Activated CD4-positive, alpha-beta T cell treated with anti-CD3 and anti-CD28 coated beads, Interleukin-10, Interleukin-2, amounts not matched to agents 100 ng/mL and 50 ng/mL, durations not matched to agents 16 hours and 8 hours (primary cell): ENCODE data around the gene SLC16A11.

ENCODE experiments used
- DNase-seq: peaks from one replicate; pipeline ENCODE4 v3.0.0-alpha.2; 2020

Gene SLC16A11

GRCh38 chr17:7023576-7024401 is 20.1 kb downstream of the SLC16A11 start:
- peak; percentile 95 for DNase-seq

- no peak for DNase-seq
These were observed 20.9 kb downstream of the SLC16A11 start, which contains the start of gene BCL6B for GRCh38 chr17:7022781-7023571. Gene BCL6B, plus strand, starts transcription at chr17:7023050. Its CDS starts 622 bp downstream, at chr17:7023672.

GRCh38 chr17:7021993-7022778 is 21.7 kb downstream of the SLC16A11 start:
- peak; percentile 88 for DNase-seq

DNA sequence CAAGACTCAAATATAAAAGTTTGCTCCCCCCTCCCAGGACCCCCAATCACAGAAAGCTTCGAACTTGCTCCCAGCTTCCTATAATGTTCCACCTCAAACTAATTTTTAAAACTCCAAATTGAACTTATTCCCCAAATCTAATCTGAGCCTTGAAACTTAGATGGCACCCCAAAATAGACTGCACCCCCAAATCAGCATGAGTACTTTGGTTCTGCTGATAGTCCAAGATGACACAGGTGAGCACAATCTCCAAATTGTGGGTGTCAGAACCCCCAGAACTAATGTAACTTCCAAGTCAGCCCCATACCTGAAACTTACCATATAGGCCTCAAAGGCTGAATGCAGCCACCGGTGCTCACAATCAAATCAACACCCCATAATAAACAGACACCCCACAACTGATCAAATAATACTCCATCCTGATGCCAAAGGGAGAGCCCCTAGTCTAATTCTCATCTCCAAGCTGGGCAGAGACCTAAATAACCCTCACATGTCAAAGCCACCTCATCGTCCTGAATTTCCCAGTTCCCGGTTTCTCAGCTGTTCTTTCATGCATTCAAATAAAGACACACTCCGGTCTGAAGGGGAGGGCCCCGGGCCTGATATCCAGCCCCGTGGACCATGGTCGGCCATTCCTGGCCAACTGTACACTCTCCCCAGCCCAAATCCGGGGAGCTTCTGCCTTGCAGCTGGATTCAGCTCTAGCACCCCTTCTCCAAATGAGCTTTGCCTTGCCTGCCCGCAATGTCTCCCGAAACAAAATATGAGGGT is 22.8 kb downstream of the SLC16A11 start:
- no peak for DNase-seq

GRCh38 chr17:7019839-7020519 is 23.9 kb downstream of the SLC16A11 start:
- no peak for DNase-seq

- no peak for DNase-seq
These were observed 24.5 kb downstream of the SLC16A11 start for GRCh38 chr17:7019367-7019766.

DNA sequence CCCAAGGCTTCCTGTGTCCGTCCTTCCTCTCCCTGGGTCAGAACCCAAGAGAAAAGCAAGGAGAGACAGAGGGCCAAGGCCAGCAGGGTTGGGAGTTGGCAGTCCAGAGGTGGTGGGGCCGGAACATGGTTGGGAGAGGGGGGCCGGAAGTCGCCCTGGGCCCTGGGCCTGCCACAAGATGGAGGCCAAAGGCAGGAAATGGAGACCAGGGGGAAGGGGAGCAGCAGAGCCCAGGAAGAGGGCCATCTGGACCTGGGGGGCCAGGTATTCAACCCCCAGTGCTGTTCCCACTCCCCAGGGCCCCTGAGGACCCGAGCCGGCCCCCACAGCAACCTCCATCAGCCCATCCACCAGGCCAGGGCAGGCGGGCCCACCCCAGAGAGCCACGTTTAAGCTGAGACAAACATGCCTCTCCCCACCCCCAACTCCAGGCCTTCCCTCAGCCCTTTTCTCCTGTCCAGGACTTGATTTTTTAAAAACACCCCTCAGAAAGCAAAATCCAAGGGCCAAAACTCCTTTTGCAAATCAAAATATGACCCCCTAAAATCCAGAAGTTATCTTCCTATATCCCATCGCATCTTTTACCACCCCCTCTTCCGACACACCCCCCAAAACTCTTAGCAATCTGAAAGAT is 25.4 kb downstream of the SLC16A11 start:
- no peak for DNase-seq

GRCh38 chr17:7017827-7018200 is 26.1 kb downstream of the SLC16A11 start:
- DNase-seq, result peak; percentile 59

DNA sequence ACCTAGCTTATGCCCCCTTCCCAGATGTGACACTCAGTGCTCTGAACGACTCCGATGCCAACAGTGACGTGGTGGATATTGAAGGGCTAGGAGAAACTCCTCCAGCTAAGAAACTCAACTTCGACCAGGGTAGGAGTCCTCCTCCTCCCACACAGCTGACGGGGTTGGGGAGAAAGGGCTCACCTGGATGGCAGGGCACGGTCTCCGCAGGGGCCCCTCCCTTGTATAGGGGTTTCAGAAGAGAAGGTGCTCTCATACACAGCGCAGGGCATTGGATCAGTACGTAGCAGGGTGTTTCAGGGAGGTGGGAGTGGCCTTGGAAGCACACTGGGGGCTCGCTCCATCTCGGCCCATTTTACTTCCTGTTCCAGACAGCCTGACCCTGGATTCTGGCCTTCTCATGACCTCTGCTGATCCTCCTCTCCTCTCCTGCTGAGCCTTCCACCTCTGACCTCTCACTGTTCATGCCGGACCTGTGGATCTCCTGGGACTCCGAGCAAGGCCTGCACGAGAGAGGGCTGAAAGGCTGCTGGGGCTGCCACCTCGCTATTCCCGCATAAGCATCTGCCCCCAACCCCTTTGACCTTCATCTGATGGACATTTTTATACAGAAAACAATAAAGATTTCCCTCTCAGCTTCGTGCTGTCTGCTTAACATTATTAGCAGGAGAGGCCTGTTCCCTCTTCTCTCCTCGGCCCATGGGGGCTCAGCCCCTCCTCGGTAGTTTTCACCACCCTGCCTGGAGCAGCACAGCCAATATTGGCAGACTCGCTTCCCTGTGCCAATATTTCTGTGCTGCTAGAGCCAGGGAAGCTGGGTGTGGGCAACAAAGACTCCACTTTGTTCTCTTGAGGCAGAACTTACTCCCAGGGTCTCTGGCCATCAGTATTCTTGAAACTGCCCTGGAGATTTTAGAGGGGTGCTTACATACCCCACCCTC is 26.7 kb downstream of the SLC16A11 start:
- no peak for DNase-seq

DNA sequence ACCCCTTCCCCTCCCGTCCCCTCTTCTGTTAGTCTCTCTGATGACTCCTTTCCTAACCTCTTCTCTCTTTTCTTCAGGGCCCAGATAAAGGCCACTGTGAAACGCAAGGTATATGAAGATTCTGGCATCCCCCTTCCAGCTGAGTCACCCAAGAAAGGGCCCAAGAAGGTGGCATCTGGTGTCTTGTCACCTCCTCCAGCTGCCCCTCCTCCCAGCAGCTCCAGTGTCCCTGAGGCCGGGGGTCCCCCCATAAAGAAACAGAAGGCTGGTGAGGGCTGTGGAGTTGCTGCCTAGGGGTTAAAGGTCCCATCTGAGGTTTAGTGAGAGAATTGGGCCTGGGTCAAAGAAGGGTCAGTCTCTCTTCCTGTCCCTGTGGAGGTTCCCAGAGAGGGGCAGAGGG is 27.5 kb downstream of the SLC16A11 start:
- peak; percentile 37 for DNase-seq

DNA sequence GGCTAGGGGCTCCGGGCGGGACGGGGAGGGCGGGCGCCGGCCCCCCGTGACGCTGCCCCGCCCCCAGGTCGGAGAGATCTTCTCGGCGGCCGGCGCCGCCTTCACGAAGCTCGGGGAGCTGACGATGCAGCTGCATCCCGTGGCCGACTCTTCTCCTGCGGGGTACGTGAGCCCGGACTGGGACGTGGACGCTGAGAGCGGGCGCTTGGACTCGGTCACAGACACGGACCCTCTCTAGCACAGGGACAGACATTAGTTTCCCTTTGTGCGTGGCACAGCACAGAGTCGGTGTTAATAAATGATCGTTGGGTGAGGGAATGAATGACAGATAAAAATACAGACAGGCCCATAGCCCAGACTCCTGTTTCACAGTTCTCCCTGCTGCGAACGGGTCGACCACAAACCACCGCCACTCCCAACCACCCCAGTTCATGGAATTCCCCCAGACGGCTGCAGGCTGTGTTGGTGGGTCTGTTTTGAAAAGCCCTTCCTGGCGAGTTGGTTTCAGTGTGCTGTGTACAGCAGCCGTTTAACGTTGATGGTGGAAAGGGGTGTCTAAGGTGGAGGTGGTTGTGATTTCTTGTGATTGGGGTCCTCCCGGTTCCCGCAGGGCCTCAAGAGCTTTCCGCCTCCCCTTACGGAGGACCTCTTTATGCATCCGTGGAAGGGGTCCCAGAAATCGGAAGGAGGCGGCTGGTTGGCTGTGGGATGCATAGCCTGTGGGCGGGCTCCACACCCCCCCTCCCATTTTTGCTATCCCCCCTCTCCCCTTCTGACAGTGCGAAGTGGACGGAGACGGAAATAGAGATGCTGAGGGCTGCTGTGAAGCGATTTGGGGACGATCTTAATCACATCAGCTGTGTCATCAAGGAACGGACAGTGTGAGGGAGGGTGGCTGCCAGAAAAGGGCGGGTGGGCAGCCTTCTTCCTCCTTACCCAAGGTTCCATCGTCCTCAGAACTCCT is 28.6 kb downstream of the SLC16A11 start:
- DNase-seq, result peak; percentile 91

GRCh38 chr17:7014261-7014994 is 29.5 kb downstream of the SLC16A11 start:
- DNase-seq, result peak; percentile 99

DNA sequence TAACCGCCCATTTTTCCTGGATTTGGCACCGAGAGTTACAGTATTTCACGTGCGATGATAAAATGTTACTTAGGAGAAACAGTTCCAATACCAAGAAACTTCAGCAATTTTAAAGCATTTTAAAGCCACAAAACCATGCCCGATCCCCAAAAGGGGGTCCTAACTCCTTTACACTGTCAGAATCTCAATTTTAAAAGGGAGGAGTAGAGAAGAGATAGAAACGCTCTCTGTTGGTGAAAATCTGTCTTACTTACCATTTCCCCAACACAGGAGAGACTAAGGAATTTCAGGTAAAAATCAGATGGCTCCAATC is 32.0 kb downstream of the SLC16A11 start:
- no peak for DNase-seq

GRCh38 chr17:7011415-7011814 is 32.5 kb downstream of the SLC16A11 start:
- no peak for DNase-seq

DNA sequence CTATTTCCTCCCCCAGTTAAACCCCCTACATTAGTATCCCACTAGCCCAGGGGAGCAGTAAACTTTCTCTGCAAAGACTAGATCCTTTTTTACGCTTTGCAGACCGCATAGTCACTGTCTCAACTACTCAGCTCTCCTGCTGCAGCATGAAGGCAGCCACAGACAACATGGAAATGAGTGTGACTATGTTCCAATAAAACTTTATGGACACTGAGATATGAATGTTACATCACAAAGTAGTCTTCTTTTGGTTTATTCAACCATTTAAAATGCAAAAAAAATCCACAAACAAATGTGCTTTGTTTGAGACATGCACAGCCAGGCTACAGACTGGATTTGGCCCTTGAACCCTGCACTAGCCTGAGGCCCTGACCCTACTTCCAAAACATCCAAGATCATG is 33.4 kb downstream of the SLC16A11 start:
- DNase-seq, result no peak

GRCh38 chr17:7007143-7007542 is 36.7 kb downstream of the SLC16A11 start:
- no peak for DNase-seq

DNA sequence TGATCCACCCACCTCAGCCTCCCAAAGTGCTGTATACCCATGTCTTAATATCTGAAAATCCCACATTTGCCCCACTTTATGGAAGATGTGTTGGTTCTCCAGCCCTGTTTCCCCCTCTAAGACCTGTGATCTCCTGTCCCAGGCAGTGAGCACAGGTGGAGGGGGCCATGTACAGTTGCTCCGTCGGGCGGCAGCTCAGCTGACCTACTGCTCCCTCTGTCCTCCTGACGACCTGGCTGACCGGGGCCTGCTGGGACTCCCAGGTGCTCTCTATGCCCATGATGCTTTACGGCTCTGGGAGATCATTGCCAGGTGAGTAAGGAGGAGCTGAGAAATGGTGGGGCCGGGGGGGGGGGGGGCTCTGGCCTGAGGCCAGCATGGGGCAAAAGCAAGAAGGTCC is 38.2 kb downstream of the SLC16A11 start:
- no peak for DNase-seq
